Activated naive CD8-positive, alpha-beta T cell treated with anti-CD3 and anti-CD28 coated beads, Interleukin-2, amount 10 ng/mL, durations not matched to agents 7 days and 5 days (primary cell): ENCODE data around the gene LYRM4. TPM values are rescaled to one million over a fixed set of nuclear protein-coding genes. Genes with fewer than 3 reads are reported as not detected.

Experiments
- ATAC-seq: fragments of 150-1000 bp; cut with Tn5 transposase; one replicate; pipeline ENCODE4 v1.10.0; 2021; ENCODE audit warnings: low read depth, moderate library complexity
- POLR2A ChIA-PET: fragments of 350-600 bp; sonication (Branson Sonifier 250); formaldehyde crosslinking; loops from one replicate; lab custom pipeline; 2021; ENCODE audit warnings: antibody characterized with exemption; lab: Charles Lee
- DNase-seq: peaks from one replicate; pipeline ENCODE4 v3.0.0; 2021
- H3K27ac Mint-ChIP-seq: one replicate; pipeline ENCODE4 v1.8.0; 2022; ENCODE audit warnings: mild to moderate bottlenecking, mixed read lengths
- H3K27me3 Mint-ChIP-seq: one replicate; pipeline ENCODE4 v1.8.0; 2022; ENCODE audit warnings: mild to moderate bottlenecking, moderate library complexity, mixed read lengths
- H3K36me3 Mint-ChIP-seq: one replicate; pipeline ENCODE4 v1.8.0; 2021; ENCODE audit warnings: mild to moderate bottlenecking, mixed read lengths
- H3K4me1 Mint-ChIP-seq: one replicate; pipeline ENCODE4 v1.8.0; 2021; ENCODE audit warnings: mixed read lengths
- H3K4me3 Mint-ChIP-seq: one replicate; pipeline ENCODE4 v1.8.0; 2022; ENCODE audit warnings: mild to moderate bottlenecking, moderate library complexity, mixed read lengths
- H3K9me3 Mint-ChIP-seq: one replicate; pipeline ENCODE4 v1.8.0; 2021; ENCODE audit warnings: mixed read lengths
- total RNA-seq, 2 experiments: library from RNA; stranded (reverse); gene quantifications; one replicate each; pipeline ENCODE4 v1.2.3, GENCODE V29; 2021

LYRM4 gene
- total RNA-seq, 2 experiments from 2014 or later = 26.5 to 27.1 TPM

DNA sequence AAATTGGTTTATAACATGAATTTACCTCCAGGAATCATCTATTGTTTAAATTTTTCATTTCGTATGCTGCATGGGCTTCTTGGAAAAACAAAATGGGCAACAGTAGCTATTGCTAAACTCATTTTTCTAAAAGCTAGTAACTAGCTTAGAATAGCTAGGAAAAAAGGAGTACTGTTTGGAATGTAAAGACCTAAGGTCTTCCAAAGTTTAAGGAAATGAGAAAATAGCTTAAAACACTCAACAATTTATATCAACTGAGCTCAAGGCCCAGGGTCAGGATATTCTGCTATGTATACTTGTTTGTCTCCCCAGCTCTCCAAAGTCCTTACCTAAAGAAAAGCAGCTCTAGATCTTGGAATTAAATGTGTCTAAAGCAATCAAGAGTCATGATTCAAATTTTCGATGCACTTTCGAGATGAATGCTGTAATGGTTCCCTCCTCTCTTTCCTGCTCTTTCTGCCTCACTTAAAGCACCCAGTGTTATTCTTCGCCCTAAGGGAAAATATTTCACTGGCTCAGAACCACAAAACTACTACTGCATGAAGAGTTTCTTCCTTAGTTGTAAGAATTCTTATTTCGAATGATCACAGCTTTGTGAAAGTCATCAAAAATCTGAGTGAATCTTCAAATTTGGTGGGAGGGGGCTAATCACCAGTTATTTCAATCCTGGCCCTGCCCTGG is 41.6 kb downstream of the LYRM4 start:
- DNase-seq (no peak), ATAC-seq (no peak)
- Mint-ChIP-seq H3K9me3 (no peaks in the 10 kb centered on the region), H3K36me3 (peaks cover 2% of the 10 kb centered on the region), H3K27ac (no peak overlapping the region), H3K4me1 (peaks cover 4% of the 10 kb centered on the region), H3K4me3 (no peak overlapping the region), H3K27me3 (no peaks in the 10 kb centered on the region)
- POLR2A ChIA-PET = interaction anchor here (1.3 kb wide), 1 partner anchor 9 kb away, joined by 3 read pairs; no protein-coding TSS in a partner anchor

DNA sequence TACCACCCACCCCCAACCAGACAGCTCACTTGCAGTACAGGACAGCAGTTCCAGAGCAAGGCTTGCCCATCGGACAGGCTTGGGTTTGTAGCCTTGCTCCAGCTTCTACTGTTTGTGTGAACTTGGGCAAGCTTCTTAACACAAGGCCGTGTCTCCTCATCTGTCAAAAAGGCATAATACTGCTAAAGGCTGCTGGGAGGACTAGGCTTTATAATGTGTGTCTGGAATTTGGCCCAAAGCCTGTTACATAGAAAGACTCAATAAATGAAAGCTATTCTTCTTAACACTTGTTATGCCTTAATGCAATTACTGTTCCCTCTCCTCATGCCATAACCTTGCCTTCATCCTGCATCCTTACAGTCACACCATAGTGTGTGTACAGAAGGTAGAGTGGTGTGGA is 43.4 kb downstream of the LYRM4 start:
- Mint-ChIP-seq H3K36me3 (peaks cover 2% of the 10 kb centered on the region), H3K4me1 (peaks cover 4% of the 10 kb centered on the region), H3K9me3 (no peaks in the 10 kb centered on the region), H3K27ac (no peak overlapping the region), H3K4me3 (no peak overlapping the region), H3K27me3 (no peaks in the 10 kb centered on the region)
- DNase-seq (no peak), ATAC-seq (no peak)
- POLR2A ChIA-PET = no interaction called here

DNA sequence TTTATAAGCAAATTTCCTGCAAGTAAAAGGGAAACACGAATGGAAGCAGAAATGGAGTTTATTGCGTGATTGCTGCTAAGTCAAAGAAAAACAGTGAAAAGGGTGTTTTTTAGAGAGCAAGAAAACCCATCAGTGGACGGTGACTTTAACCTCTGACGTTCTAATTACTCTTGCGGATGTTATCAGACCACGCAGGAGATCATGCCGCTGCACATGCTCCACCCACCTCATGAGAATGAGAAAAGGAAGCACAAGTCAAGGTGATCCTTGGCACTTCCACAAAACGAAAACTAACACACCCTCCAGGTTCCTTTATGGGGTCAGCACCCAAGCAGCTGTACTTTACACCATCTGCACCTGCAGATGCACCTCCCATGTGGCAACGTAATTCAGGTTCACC is 45.0 kb downstream of the LYRM4 start:
- POLR2A ChIA-PET = no interaction called here
- Mint-ChIP-seq H3K36me3 (no peaks in the 10 kb centered on the region), H3K27ac (no peak overlapping the region), H3K9me3 (no peaks in the 10 kb centered on the region), H3K27me3 (no peaks in the 10 kb centered on the region), H3K4me3 (no peak overlapping the region), H3K4me1 (peaks cover 5% of the 10 kb centered on the region)
- ATAC-seq = no peak
- DNase-seq = no peak

- DNase-seq (no peak), ATAC-seq (no peak)
- Mint-ChIP-seq H3K4me3 (no peak overlapping the region), H3K27ac (no peak overlapping the region), H3K36me3 (peaks cover 1% of the 10 kb centered on the region), H3K4me1 (peaks cover 5% of the 10 kb centered on the region), H3K9me3 (no peaks in the 10 kb centered on the region), H3K27me3 (no peaks in the 10 kb centered on the region)
- POLR2A ChIA-PET = no interaction called here
Observed at GRCh38 chr6:5215159-5215558, 45.6 kb downstream of the LYRM4 start.

- no peak overlapping the region for H3K4me3 Mint-ChIP-seq
- POLR2A ChIA-PET = no interaction called here
- H3K27ac Mint-ChIP-seq = no peak overlapping the region
- ATAC-seq (no peak), DNase-seq (peak; percentile 39)
- H3K36me3 Mint-ChIP-seq = peaks cover 1% of the 10 kb centered on the region
- no peaks in the 10 kb centered on the region for H3K9me3 Mint-ChIP-seq
- peaks cover 3% of the 10 kb centered on the region for H3K4me1 Mint-ChIP-seq
- H3K27me3 Mint-ChIP-seq = no peaks in the 10 kb centered on the region
Observed at GRCh38 chr6:5214570-5215052, 46.1 kb downstream of the LYRM4 start.

GRCh38 chr6:5213836-5214235 is 46.9 kb downstream of the LYRM4 start:
- ATAC-seq = no peak
- Mint-ChIP-seq H3K4me1 (peaks cover 3% of the 10 kb centered on the region), H3K4me3 (no peak overlapping the region), H3K36me3 (peaks cover 1% of the 10 kb centered on the region), H3K9me3 (no peaks in the 10 kb centered on the region), H3K27me3 (no peaks in the 10 kb centered on the region), H3K27ac (no peak overlapping the region)
- POLR2A ChIA-PET = no interaction called here
- no peak for DNase-seq

DNA sequence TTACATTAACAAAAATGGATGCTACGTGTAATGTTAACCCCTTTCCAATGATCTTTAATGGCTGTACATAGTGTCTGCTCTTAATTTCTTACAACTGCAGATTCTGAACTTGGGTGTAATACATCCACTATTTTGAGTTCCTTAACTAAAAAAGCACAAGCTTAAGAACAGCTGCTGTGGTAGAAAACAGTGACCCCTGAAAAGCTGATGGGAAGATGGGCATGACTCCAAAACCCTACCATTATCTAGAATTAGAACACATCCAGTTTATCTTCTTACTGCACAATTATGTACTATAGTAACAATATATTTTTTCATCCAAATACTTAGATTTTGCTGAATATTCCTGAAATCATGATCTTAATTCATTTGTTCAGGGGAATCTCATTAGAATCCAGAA is 49.3 kb downstream of the LYRM4 start:
- ATAC-seq = no peak
- Mint-ChIP-seq H3K9me3 (no peaks in the 10 kb centered on the region), H3K27me3 (no peaks in the 10 kb centered on the region), H3K4me1 (peaks cover 3% of the 10 kb centered on the region), H3K27ac (no peak overlapping the region), H3K4me3 (no peak overlapping the region), H3K36me3 (peaks cover 1% of the 10 kb centered on the region)
- no peak for DNase-seq
- POLR2A ChIA-PET = no interaction called here

GRCh38 chr6:5208471-5208971 is 52.2 kb downstream of the LYRM4 start:
- H3K27ac Mint-ChIP-seq = no peak overlapping the region
- no peak overlapping the region for H3K4me3 Mint-ChIP-seq
- H3K36me3 Mint-ChIP-seq = peaks cover 1% of the 10 kb centered on the region
- H3K9me3 Mint-ChIP-seq = no peaks in the 10 kb centered on the region
- ATAC-seq = no peak
- POLR2A ChIA-PET = no interaction called here
- peaks cover 3% of the 10 kb centered on the region for H3K4me1 Mint-ChIP-seq
- no peaks in the 10 kb centered on the region for H3K27me3 Mint-ChIP-seq
- DNase-seq = no peak

DNA sequence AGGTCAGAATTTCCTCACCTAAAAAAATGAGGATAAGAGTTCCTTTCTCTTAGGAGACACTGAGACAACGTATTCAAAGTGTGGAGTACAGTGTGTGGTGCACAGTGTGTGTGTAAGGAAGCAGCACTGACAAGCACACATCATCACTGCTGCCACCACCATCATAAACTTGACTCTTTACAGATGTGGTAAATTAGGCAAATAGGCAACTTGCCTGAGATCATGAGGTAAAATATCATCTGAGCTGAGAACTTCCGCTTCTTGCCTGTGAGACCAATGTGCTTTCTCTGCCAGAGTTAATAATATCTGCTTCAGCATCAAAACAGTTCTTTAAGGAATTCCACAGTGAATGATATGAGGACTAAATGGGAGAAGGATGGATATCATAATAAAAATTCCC is 52.7 kb downstream of the LYRM4 start:
- peaks cover 1% of the 10 kb centered on the region for H3K36me3 Mint-ChIP-seq
- H3K27me3 Mint-ChIP-seq = no peaks in the 10 kb centered on the region
- POLR2A ChIA-PET = no interaction called here
- DNase-seq (no peak), ATAC-seq (no peak)
- no peak overlapping the region for H3K4me3 Mint-ChIP-seq
- no peak overlapping the region for H3K27ac Mint-ChIP-seq
- no peaks in the 10 kb centered on the region for H3K9me3 Mint-ChIP-seq
- H3K4me1 Mint-ChIP-seq = peaks cover 3% of the 10 kb centered on the region

DNA sequence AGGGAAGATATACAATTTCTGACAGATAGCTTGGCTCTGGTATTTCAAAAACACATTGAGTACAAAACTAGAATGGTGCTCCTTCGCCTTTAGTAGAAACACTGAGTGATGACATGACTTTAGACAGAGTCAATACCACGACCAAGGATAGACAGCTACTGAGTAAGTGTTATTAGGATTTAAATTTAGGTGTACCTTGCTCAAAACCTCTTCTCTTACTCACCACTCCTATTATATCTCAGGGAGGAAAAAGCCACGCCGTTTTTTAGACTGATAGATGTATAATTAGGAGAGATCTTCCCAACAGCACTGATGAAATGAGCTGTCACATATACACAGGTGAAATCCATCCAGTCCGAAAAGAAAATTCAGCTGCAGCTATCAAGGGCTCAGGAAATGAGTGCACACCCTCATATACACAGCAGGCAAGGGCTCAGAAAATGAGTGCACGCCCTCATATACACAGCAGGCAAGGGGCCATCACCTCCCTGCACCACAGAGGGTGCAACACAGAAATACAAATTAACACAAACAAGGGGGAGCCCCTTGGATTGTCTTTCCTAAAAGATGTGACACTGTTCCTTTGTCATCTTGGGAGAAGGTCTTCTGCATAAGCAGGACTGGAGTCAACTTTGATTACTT is 53.7 kb downstream of the LYRM4 start:
- POLR2A ChIA-PET = no interaction called here

DNA sequence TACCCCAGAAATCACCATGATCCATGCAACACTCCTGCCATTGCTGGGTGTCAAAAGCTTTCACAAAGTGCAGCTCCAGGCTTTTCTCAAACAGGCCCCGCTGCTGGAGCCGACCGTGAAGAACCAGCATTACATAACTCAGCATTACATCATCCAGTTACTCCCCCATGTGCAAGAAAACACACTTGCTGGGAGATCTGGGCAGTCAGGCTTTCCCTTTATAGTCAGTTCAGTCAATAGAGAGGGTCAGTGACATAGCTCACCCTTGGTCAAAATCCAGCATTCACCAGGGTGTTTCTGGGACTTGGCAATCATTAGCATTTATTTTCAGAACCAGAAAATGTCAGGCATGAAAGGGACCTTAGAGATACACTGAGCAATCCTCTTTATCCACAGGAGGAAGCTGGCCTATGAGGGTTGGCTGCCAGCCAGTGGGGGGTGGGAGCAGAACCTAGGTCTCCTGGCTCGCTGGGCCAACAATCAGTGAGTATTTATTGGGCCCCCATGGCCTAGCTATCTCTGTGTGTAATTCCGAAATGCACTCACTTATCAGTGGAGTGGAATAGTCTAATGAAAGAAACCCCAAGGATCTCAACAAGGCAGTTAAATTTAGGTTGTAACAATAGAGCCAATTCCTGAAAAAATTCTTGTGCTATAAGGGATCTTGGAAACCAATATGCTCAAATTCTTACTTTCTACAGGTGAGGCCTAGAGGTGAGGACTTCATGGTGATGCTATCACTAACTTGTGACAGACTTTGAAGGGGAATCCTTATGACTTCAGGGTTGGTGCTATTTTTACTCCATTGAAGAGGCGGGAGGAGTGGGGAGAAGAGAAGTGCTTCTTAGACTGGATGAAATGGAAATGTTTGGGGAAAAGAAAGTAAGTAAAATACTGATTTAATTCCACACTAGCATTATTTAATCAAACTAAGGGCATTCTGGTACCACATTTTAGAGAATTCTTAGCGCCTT is 54.6 kb downstream of the LYRM4 start:
- peaks cover 1% of the 10 kb centered on the region for H3K36me3 Mint-ChIP-seq
- H3K4me3 Mint-ChIP-seq = no peak overlapping the region
- H3K27me3 Mint-ChIP-seq = no peaks in the 10 kb centered on the region
- POLR2A ChIA-PET = no interaction called here
- ATAC-seq (no peak), DNase-seq (no peak)
- no peaks in the 10 kb centered on the region for H3K4me1 Mint-ChIP-seq
- H3K9me3 Mint-ChIP-seq = no peaks in the 10 kb centered on the region
- no peak overlapping the region for H3K27ac Mint-ChIP-seq

More for the DNA sequence above, 53.7 kb downstream of the LYRM4 start:
- ATAC-seq (no peak), DNase-seq (no peak)
- Mint-ChIP-seq H3K4me3 (no peak overlapping the region), H3K27ac (no peak overlapping the region), H3K36me3 (peaks cover 1% of the 10 kb centered on the region), H3K27me3 (no peaks in the 10 kb centered on the region), H3K9me3 (no peaks in the 10 kb centered on the region), H3K4me1 (peaks cover 3% of the 10 kb centered on the region)

GRCh38 chr6:5205035-5205507 is 55.7 kb downstream of the LYRM4 start:
- Mint-ChIP-seq H3K27ac (no peak overlapping the region), H3K27me3 (no peaks in the 10 kb centered on the region), H3K4me1 (no peaks in the 10 kb centered on the region), H3K9me3 (no peaks in the 10 kb centered on the region), H3K36me3 (no peaks in the 10 kb centered on the region), H3K4me3 (no peak overlapping the region)
- no peak for ATAC-seq
- POLR2A ChIA-PET = no interaction called here
- DNase-seq = no peak

DNA sequence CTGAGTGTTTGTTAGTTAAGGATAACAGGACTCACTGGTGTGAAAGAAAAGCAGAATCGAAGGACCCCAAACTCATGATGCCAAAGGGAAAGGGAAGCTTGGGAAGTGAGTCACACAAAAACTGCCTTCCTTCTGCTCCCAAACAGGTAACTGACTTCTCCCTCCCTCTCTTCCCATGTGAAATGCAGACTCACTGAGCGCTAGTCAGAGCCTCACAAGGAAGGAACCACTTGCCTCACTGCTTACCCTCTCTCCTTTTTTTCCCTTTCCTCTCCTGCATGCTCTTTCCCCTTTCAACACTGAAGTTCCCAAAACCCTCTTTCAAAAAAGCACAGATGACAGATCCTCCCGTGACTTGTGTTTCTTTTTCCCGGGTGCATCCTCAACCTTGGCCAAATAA is 56.4 kb downstream of the LYRM4 start:
- Mint-ChIP-seq H3K4me1 (no peaks in the 10 kb centered on the region), H3K9me3 (no peaks in the 10 kb centered on the region), H3K27me3 (no peaks in the 10 kb centered on the region), H3K27ac (no peak overlapping the region), H3K4me3 (no peak overlapping the region), H3K36me3 (no peaks in the 10 kb centered on the region)
- ATAC-seq = no peak
- POLR2A ChIA-PET = no interaction called here
- DNase-seq = no peak
